Keratinocyte (primary cell): ENCODE measurements around the gene KIF1B.

Source experiments
- CTCF ChIP-seq, 3 experiments: IDR thresholded peaks in 1 of 3; conservative IDR thresholded peaks in 1 of 3; optimal IDR thresholded peaks in 1 of 3; 2 replicates in 2 of 3; 3 replicates in 1 of 3; pipeline versions ENCODE3 to v1.5.1; 2011; ENCODE audit warnings: low read length in 3 of 3, mild to moderate bottlenecking in 3 of 3, moderate library complexity in 2 of 3, control low read depth in 1 of 3, inconsistent platforms in 1 of 3; ENCODE audit not compliant: insufficient read depth in 2 of 3; ENCODE audit errors: extremely low read depth in 1 of 3
- EZH2 ChIP-seq: IDR thresholded peaks from one replicate; pipeline ENCODE4 v1.6.1; 2012; ENCODE audit warnings: inconsistent platforms, mild to moderate bottlenecking, low read length, moderate library complexity

GRCh38 chr1:10286244-10286643 lies 75.9 kb downstream of the KIF1B start:
- TF ChIP-seq CTCF (optimal IDR thresholded peaks at IDR 0.05 in 1 of 3, IDR thresholded peaks at IDR 0.05 in 1 of 3, conservative IDR thresholded peaks at IDR 0.05 in 1 of 3; ENCODE audit: extremely low read depth in 1 of 3, insufficient read depth in 2 of 3, low read length in 3 of 3) (no peak), EZH2 (no peak)
